ENCODE results near the gene PCDH9.

Gene PCDH9

GRCh38 chr13:67076378-67076777 is 153.8 kb downstream of the PCDH9 start:
- H3K4me3 ChIP-seq (ENCODE audit: low read depth, low read length): no peak overlapping the region
- TF ChIP-seq CTCF (IDR thresholded peaks at IDR 0.05; ENCODE audit: low read depth, low read length): no peak

GRCh38 chr13:67075239-67075638 is 154.9 kb downstream of the PCDH9 start:
- TF ChIP-seq CTCF (IDR thresholded peaks at IDR 0.05; ENCODE audit: low read depth, low read length): no peak
- 0 out of 2 replicates have a peak overlapping the region, but pooled peaks have one; percentile 14 for H3K4me3 ChIP-seq (ENCODE audit: low read depth, low read length)

- no peak for TF ChIP-seq CTCF (IDR thresholded peaks at IDR 0.05; ENCODE audit: low read depth, low read length)
- H3K4me3 ChIP-seq (ENCODE audit: low read depth, low read length): no peak overlapping the region
Measured at GRCh38 chr13:67071918-67072598, 158.1 kb downstream of the PCDH9 start.

- no peak for TF ChIP-seq CTCF (IDR thresholded peaks at IDR 0.05; ENCODE audit: low read depth, low read length)
- H3K4me3 ChIP-seq (ENCODE audit: low read depth, low read length): no peak overlapping the region
Measured at GRCh38 chr13:67070306-67070705, 159.8 kb downstream of the PCDH9 start.

GRCh38 chr13:67069117-67069767 is 160.9 kb downstream of the PCDH9 start:
- no peak for TF ChIP-seq CTCF (IDR thresholded peaks at IDR 0.05; ENCODE audit: low read depth, low read length)
- no peak overlapping the region for H3K4me3 ChIP-seq (ENCODE audit: low read depth, low read length)

GRCh38 chr13:67064920-67065319 is 165.2 kb downstream of the PCDH9 start:
- no peak for TF ChIP-seq CTCF (IDR thresholded peaks at IDR 0.05; ENCODE audit: low read depth, low read length)

GRCh38 chr13:67063036-67063435 is 167.1 kb downstream of the PCDH9 start:
- H3K4me3 ChIP-seq (ENCODE audit: low read depth, low read length): no peak overlapping the region
- TF ChIP-seq CTCF (IDR thresholded peaks at IDR 0.05; ENCODE audit: low read depth, low read length): no peak

More at GRCh38 chr13:67064920-67065319, 165.2 kb downstream of the PCDH9 start:
- no peak overlapping the region for H3K4me3 ChIP-seq (ENCODE audit: low read depth, low read length)
